ENCODE data around the gene CBARP. TPM values are rescaled to one million over a fixed set of nuclear protein-coding genes. Genes with fewer than 3 reads are reported as not detected.

CBARP gene
- total RNA-seq, 1 experiment from 2014 or later: 23.4 TPM

DNA sequence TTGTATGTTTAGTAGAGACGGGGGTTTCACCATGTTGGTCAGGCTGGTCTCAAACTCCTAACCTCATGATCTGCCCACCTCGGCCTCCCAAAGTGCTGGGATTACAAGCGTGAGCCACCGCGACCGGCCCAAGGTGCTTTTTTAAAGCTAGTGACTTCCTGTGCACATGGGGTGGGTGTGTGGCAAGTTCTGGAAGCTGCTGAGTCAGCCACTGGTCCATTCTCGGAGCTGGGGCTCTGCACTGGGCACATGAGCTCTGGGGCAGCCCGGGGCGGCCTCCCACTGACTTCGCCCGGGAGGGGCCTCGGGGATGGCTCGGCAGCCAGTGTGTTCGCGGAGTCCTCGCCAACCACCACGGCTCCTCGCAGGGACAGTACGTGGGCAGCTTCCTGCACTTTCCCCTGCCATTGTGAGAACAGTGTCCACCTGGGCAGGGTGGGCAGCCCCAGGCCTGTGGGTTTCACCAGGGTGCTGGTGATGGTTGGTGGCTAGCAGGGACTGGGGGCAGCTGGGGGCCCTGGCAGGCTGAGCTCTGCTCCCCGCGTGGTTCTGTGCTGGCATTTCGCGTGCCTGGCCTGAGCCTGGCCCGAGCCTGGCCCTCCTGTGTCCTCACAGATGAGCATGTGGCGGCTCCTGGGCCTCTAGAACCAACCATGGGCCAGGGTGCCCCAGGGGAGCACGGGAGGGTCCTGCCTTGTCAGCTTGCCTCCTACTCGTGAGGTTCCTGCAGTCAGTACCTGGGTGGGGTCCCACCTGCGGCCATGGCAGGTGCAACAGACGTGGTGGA lies 12.2 kb downstream of the CBARP start:
- Mint-ChIP-seq H3K27ac (no peak overlapping the region), H3K27me3 (ENCODE audit: low read depth) (no peaks in the 10 kb centered on the region), H3K9me3 (no peaks in the 10 kb centered on the region), H3K4me1 (no peaks in the 10 kb centered on the region), H3K36me3 (no peaks in the 10 kb centered on the region; the same call in 1 of the 2 replicates), H3K4me3 (no peak overlapping the region)
- DNase-seq (ENCODE audit: low spot score): no peak
- ATAC-seq: no peak
- no peak for TF ChIP-seq MXD4 (CRISPR knock-in tag; IDR thresholded peaks at IDR 0.05; ENCODE audit: borderline replicate concordance)
- TF ChIP-seq, protein P1, sequence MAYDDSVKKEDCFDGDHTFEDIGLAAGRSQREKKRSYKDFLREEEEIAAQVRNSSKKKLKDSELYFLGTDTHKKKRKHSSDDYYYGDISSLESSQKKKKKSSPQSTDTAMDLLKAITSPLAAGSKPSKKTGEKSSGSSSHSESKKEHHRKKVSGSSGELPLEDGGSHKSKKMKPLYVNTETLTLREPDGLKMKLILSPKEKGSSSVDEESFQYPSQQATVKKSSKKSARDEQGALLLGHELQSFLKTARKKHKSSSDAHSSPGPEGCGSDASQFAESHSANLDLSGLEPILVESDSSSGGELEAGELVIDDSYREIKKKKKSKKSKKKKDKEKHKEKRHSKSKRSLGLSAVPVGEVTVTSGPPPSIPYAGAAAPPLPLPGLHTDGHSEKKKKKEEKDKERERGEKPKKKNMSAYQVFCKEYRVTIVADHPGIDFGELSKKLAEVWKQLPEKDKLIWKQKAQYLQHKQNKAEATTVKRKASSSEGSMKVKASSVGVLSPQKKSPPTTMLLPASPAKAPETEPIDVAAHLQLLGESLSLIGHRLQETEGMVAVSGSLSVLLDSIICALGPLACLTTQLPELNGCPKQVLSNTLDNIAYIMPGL (CRISPR knock-in tag; IDR thresholded peaks at IDR 0.05): no peak
- ChIA-PET POLR2A (no interaction called here), CTCF (interaction anchor here (1.0 to 2.1 kb wide), 7 partner anchors 9 to 221 kb away, joined by 3 to 8 read pairs (median 4); no protein-coding TSS in a partner anchor)

DNA sequence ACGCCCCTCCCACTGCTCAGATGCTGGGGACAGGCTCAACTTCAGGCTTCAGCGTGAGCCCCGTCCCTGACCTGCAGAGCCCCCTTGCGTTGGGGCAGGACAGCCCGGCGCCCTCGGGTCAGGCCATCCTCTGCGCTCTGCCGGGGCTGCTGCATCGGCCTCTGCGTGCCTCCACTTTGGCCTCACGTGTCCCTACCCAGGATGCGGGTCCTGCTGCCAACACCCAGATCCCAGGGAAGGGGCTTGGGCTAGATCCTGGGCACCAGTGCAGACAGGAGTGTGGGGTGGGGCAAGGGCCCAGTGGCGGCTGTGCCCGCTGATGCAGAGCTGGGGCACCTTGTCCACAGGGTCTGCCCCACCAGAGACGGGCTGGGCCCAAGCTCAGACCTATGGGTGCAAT lies 13.0 kb downstream of the CBARP start:
- ATAC-seq: no peak
- no peak for DNase-seq (ENCODE audit: low spot score)
- ChIA-PET CTCF (interaction anchor here (1.0 to 2.1 kb wide), 5 partner anchors 8 to 143 kb away, joined by 3 to 8 read pairs (median 4); no protein-coding TSS in a partner anchor), POLR2A (interaction anchor here (0.7 kb wide), 1 partner anchor 1705 kb away, joined by 4 read pairs; no protein-coding TSS in a partner anchor)
- Mint-ChIP-seq H3K27me3 (ENCODE audit: low read depth) (no peaks in the 10 kb centered on the region), H3K4me1 (no peaks in the 10 kb centered on the region), H3K9me3 (no peaks in the 10 kb centered on the region), H3K36me3 (no peaks in the 10 kb centered on the region; the same call in 1 of the 2 replicates), H3K4me3 (no peak overlapping the region), H3K27ac (no peak overlapping the region)
- TF ChIP-seq JAZF1 (CRISPR knock-in tag; IDR thresholded peaks at IDR 0.05) (no peak), FOXK1 (CRISPR knock-in tag; IDR thresholded peaks at IDR 0.05) (no peak), EMX1 (CRISPR knock-in tag; IDR thresholded peaks at IDR 0.05) (no peak)
- TF ChIP-seq, protein P2, sequence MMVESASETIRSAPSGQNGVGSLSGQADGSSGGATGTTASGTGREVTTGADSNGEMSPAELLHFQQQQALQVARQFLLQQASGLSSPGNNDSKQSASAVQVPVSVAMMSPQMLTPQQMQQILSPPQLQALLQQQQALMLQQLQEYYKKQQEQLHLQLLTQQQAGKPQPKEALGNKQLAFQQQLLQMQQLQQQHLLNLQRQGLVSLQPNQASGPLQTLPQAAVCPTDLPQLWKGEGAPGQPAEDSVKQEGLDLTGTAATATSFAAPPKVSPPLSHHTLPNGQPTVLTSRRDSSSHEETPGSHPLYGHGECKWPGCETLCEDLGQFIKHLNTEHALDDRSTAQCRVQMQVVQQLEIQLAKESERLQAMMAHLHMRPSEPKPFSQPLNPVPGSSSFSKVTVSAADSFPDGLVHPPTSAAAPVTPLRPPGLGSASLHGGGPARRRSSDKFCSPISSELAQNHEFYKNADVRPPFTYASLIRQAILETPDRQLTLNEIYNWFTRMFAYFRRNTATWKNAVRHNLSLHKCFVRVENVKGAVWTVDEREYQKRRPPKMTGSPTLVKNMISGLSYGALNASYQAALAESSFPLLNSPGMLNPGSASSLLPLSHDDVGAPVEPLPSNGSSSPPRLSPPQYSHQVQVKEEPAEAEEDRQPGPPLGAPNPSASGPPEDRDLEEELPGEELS (CRISPR knock-in tag; IDR thresholded peaks at IDR 0.05): no peak

DNA sequence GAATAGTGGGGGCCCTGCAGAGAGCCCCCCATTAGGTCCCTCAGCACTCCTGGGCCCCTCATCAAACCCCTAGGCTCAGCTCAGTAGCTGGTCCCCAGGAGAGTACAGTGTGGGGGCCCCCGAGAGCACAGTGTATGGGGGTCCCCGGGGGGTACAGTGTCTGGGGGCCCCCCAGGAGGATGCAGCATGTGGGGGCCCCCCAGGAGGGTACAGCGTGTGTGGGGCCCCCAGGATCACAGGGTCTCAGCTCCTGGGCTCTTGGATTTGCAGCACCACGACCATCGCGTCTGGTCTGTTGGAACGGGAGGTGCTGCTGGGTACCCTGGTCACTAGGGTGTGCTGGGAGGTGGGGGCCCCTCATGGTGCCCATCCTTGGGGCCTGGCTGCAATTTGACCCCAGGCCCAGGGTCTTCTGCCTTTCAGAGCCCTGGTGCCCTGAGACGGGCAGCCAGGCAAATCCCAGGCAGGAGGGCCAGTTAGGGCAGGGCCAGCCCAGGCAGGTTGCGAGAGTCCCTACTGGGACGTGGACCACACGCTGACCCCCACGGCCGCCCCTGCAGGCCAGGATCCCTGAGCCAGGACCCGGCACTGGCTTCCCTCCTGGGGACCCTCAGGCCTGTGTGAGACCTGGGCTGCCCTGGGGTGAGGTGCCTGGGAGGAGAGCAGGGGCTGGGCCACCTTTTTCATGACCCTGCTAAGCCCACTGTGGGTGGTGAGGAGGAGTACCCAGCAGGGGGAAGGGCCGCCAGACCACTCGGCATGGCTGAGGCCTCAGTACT lies 13.6 kb downstream of the CBARP start:
- H3K36me3 Mint-ChIP-seq: no peaks in the 10 kb centered on the region; the same call in 1 of the 2 replicates
- H3K4me3 Mint-ChIP-seq: no peak overlapping the region
- TF ChIP-seq, protein P3, sequence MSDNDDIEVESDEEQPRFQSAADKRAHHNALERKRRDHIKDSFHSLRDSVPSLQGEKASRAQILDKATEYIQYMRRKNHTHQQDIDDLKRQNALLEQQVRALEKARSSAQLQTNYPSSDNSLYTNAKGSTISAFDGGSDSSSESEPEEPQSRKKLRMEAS (CRISPR knock-in tag; IDR thresholded peaks at IDR 0.05): no peak
- TF ChIP-seq, protein P4, sequence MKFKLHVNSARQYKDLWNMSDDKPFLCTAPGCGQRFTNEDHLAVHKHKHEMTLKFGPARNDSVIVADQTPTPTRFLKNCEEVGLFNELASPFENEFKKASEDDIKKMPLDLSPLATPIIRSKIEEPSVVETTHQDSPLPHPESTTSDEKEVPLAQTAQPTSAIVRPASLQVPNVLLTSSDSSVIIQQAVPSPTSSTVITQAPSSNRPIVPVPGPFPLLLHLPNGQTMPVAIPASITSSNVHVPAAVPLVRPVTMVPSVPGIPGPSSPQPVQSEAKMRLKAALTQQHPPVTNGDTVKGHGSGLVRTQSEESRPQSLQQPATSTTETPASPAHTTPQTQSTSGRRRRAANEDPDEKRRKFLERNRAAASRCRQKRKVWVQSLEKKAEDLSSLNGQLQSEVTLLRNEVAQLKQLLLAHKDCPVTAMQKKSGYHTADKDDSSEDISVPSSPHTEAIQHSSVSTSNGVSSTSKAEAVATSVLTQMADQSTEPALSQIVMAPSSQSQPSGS (CRISPR knock-in tag; IDR thresholded peaks at IDR 0.05; ENCODE audit: borderline replicate concordance, low read depth): no peak
- TF ChIP-seq, protein P5, sequence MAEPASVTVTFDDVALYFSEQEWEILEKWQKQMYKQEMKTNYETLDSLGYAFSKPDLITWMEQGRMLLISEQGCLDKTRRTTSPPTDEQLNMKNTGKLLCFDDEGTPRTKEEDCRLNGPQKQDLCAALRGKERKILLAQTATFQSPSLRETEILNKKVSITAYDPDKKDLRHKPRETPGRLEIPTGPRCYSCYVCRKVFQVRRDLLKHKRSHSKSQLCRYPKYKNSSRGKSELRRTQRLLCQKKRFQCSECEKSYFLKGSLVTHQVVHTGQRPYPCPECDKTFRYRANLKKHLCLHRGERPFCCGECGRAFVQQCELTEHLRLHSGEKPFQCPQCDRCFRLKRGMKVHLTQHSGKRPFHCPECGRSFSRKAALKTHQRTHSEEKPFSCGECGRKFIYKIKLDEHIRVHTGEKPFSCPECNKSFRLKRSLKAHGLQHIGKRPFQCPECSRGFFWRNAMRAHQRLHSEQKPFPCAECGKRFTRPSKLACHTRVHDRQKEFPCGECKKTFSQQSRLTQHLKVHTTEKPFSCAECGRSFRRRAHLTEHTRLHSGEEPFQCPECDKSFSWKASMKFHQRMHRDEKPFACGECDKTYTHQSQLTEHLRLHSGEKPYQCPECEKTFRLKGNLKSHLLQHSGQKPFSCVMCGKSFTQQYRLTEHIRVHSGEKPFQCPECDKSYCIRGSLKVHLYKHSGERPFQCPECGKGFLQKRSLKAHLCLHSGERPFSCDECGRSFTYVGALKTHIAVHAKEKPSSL (CRISPR knock-in tag; conservative IDR thresholded peaks at IDR 0.05): no peak
- TF ChIP-seq ETV6 (CRISPR knock-in tag; IDR thresholded peaks at IDR 0.05): no peak
- no peaks in the 10 kb centered on the region for H3K4me1 Mint-ChIP-seq
- H3K27ac Mint-ChIP-seq: no peak overlapping the region
- H3K27me3 Mint-ChIP-seq (ENCODE audit: low read depth): no peaks in the 10 kb centered on the region
- no peaks in the 10 kb centered on the region for H3K9me3 Mint-ChIP-seq
- ChIA-PET POLR2A (interaction anchor here (0.7 kb wide), 1 partner anchor 1706 kb away, joined by 4 read pairs; no protein-coding TSS in a partner anchor), CTCF (interaction anchor here (1.2 to 4.0 kb wide), 9 partner anchors 10 to 198 kb away, joined by 3 to 46 read pairs (median 8); partner anchors contain the start of genes CBARP, CNN2 and FAM174C)
- ATAC-seq: no peak
- DNase-seq (ENCODE audit: low spot score): no peak
